ENCODE results near the gene KCNJ5. TPM values are rescaled to one million over a fixed set of nuclear protein-coding genes. Genes with fewer than 3 reads are reported as not detected.

The KCNJ5 gene
- total RNA-seq, 1 donor from 2014 or later, result not detected

- no peak for ATAC-seq (ENCODE audit: low read depth)
- CTCF ChIA-PET, result interaction anchor here (0.7 to 2.3 kb wide), 4 partner anchors 24 to 770 kb away, joined by 3 to 9 read pairs (median 4); no protein-coding TSS in a partner anchor
- POLR2A ChIA-PET, result interaction anchor here (1.1 kb wide), 1 partner anchor 22 kb away, joined by 3 read pairs; no protein-coding TSS in a partner anchor
Measured at GRCh38 chr11:128927683-128928336, 36.7 kb downstream of the KCNJ5 start.

GRCh38 chr11:128928400-128928799, 37.2 kb downstream of the KCNJ5 start:
- Mint-ChIP-seq H3K27ac (no peak overlapping the region), H3K27me3 (peaks cover 10% of the 10 kb centered on the region), H3K36me3 (ENCODE audit: low read depth) (no peaks in the 10 kb centered on the region), H3K9me3 (no peaks in the 10 kb centered on the region), H3K4me3 (peak overlapping the region; percentile 6), H3K4me1 (peaks cover 17% of the 10 kb centered on the region)
- TF ChIP-seq, protein P1, sequence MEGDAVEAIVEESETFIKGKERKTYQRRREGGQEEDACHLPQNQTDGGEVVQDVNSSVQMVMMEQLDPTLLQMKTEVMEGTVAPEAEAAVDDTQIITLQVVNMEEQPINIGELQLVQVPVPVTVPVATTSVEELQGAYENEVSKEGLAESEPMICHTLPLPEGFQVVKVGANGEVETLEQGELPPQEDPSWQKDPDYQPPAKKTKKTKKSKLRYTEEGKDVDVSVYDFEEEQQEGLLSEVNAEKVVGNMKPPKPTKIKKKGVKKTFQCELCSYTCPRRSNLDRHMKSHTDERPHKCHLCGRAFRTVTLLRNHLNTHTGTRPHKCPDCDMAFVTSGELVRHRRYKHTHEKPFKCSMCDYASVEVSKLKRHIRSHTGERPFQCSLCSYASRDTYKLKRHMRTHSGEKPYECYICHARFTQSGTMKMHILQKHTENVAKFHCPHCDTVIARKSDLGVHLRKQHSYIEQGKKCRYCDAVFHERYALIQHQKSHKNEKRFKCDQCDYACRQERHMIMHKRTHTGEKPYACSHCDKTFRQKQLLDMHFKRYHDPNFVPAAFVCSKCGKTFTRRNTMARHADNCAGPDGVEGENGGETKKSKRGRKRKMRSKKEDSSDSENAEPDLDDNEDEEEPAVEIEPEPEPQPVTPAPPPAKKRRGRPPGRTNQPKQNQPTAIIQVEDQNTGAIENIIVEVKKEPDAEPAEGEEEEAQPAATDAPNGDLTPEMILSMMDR (IDR thresholded peaks at IDR 0.05), result no peak
- ChIA-PET CTCF (interaction anchor here (0.7 to 2.3 kb wide), 5 partner anchors 24 to 771 kb away, joined by 3 to 9 read pairs (median 4); no protein-coding TSS in a partner anchor), POLR2A (interaction anchor here (1.1 kb wide), 1 partner anchor 22 kb away, joined by 3 read pairs; no protein-coding TSS in a partner anchor)
- ATAC-seq (ENCODE audit: low read depth), result peak; percentile 85
- intact Hi-C loops (cut with micrococcal nuclease), result loop anchor here (2.0 to 5.0 kb wide), 2 partner anchors 24 to 36 kb away; partner anchors contain the start of gene KCNJ5
- DNase-seq, result no peak

More at GRCh38 chr11:128927683-128928336, 36.7 kb downstream of the KCNJ5 start:
- no peak overlapping the region for H3K27ac Mint-ChIP-seq
- no peaks in the 10 kb centered on the region for H3K9me3 Mint-ChIP-seq
- H3K4me3 Mint-ChIP-seq, result peak overlapping the region; percentile 6
- no peak for DNase-seq
- intact Hi-C loops (cut with micrococcal nuclease), result loop anchor here (2.0 to 5.0 kb wide), 2 partner anchors 23 to 36 kb away; partner anchors contain the start of gene KCNJ5
- no peaks in the 10 kb centered on the region for H3K36me3 Mint-ChIP-seq (ENCODE audit: low read depth)
- H3K4me1 Mint-ChIP-seq, result peaks cover 17% of the 10 kb centered on the region
- peaks cover 10% of the 10 kb centered on the region for H3K27me3 Mint-ChIP-seq
- TF ChIP-seq, protein P1 (IDR thresholded peaks at IDR 0.05), result no peak

- Mint-ChIP-seq H3K27me3 (peaks cover 7% of the 10 kb centered on the region), H3K9me3 (peaks cover 3% of the 10 kb centered on the region), H3K4me1 (peaks cover 17% of the 10 kb centered on the region), H3K4me3 (no peak overlapping the region), H3K36me3 (ENCODE audit: low read depth) (no peaks in the 10 kb centered on the region), H3K27ac (no peak overlapping the region)
- TF ChIP-seq, protein P1 (IDR thresholded peaks at IDR 0.05), result no peak
- POLR2A ChIA-PET, result no interaction called here
- intact Hi-C loops (cut with micrococcal nuclease), result loop anchor here (2.0 to 5.0 kb wide), 2 partner anchors 25 to 37 kb away; partner anchors contain the start of gene KCNJ5
- no peak for ATAC-seq (ENCODE audit: low read depth)
- CTCF ChIA-PET, result interaction anchor here (2.3 kb wide), 1 partner anchor 27 kb away, joined by 9 read pairs; no protein-coding TSS in a partner anchor
- no peak for DNase-seq
Measured at GRCh38 chr11:128929468-128929867, 38.3 kb downstream of the KCNJ5 start.

DNA sequence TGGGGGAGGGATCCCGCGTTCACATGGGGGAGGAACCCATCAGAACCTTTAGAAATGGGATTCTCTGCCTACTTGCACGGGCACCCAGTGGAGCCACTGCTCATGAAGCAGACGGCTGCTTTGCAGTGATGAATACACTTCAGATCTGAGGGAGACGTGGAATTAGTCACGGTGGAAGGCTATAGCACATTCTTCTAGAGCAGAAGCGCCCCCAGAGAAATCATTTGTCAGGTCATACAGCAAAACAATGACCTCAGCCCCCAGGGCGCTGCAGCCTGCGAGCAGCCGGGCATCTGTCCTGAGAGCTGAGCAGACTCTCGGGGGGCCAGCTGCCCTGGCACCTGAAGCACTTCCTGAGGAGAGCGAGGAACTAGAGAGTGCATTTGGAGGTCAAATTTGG, 38.8 kb downstream of the KCNJ5 start:
- Mint-ChIP-seq H3K4me3 (no peak overlapping the region), H3K27me3 (peaks cover 7% of the 10 kb centered on the region), H3K27ac (no peak overlapping the region), H3K4me1 (peaks cover 17% of the 10 kb centered on the region), H3K36me3 (ENCODE audit: low read depth) (no peaks in the 10 kb centered on the region), H3K9me3 (peaks cover 3% of the 10 kb centered on the region)
- intact Hi-C loops (cut with micrococcal nuclease), result loop anchor here (2.0 to 5.0 kb wide), 2 partner anchors 25 to 38 kb away; partner anchors contain the start of gene KCNJ5
- ChIA-PET POLR2A (no interaction called here), CTCF (interaction anchor here (2.3 kb wide), 1 partner anchor 27 kb away, joined by 9 read pairs; no protein-coding TSS in a partner anchor)
- TF ChIP-seq, protein P1 (IDR thresholded peaks at IDR 0.05), result no peak
- DNase-seq (no peak), ATAC-seq (ENCODE audit: low read depth) (no peak)

- intact Hi-C loops (cut with micrococcal nuclease), result no loop called here
- H3K27me3 Mint-ChIP-seq, result peaks cover 7% of the 10 kb centered on the region
- no peak overlapping the region for H3K4me3 Mint-ChIP-seq
- no peaks in the 10 kb centered on the region for H3K36me3 Mint-ChIP-seq (ENCODE audit: low read depth)
- H3K27ac Mint-ChIP-seq, result peak overlapping the region; percentile 13
- DNase-seq (no peak), ATAC-seq (ENCODE audit: low read depth) (no peak)
- ChIA-PET CTCF (no interaction called here), POLR2A (no interaction called here)
- peaks cover 3% of the 10 kb centered on the region for H3K9me3 Mint-ChIP-seq
- TF ChIP-seq, protein P1 (IDR thresholded peaks at IDR 0.05), result no peak
- H3K4me1 Mint-ChIP-seq, result peaks cover 17% of the 10 kb centered on the region
Measured at GRCh38 chr11:128931066-128931465, 39.9 kb downstream of the KCNJ5 start.
